ENCODE data around the gene ROBO1. TPM values are rescaled to one million over a fixed set of nuclear protein-coding genes. Genes with fewer than 3 reads are reported as not detected.

The ROBO1 gene
- total and polyA plus RNA-seq, 2 experiments from 2014 or later, result 29.3 to 171 TPM

DNA sequence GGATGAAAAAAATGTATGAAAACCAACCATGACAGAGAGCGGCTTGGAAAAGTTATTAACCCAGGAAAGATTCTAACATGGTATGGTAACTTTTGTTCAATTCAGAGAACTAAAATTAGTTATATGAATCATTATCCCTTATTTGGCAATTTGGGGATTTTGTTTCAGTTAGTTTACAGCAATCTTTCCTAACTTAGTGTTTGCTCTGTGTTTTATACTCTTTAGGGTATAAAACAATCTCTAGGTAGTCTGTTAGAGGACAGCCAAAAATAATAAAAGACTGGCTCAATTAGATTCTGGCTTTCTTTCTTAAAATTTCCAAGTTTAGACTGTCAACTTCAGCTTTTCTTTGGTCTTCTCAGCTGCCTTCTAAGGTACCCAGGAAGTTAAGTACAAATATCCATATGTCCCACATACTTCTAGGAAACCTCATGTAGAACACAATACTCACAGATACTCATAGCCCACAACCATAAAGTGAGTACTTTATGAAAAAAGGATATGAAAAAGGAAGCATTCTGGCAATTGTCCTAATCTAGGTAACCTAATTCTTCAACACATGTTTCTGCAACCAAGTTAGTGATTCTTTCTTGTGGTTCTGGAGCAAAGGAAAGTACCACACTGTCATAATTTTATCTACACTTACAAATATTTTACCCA is 849.3 kb downstream of the ROBO1 start:
- Histone ChIP-seq H3K9me3 (ENCODE audit: low read depth) (no peaks in the 10 kb centered on the region), H3K36me3 (no peaks in the 10 kb centered on the region), H3K4me3 (no peak overlapping the region), H3K4me1 (ENCODE audit: low read depth) (no peaks in the 10 kb centered on the region), H3K27me3 (no peaks in the 10 kb centered on the region), H3K27ac (no peak overlapping the region)
- TF ChIP-seq, protein P1, sequence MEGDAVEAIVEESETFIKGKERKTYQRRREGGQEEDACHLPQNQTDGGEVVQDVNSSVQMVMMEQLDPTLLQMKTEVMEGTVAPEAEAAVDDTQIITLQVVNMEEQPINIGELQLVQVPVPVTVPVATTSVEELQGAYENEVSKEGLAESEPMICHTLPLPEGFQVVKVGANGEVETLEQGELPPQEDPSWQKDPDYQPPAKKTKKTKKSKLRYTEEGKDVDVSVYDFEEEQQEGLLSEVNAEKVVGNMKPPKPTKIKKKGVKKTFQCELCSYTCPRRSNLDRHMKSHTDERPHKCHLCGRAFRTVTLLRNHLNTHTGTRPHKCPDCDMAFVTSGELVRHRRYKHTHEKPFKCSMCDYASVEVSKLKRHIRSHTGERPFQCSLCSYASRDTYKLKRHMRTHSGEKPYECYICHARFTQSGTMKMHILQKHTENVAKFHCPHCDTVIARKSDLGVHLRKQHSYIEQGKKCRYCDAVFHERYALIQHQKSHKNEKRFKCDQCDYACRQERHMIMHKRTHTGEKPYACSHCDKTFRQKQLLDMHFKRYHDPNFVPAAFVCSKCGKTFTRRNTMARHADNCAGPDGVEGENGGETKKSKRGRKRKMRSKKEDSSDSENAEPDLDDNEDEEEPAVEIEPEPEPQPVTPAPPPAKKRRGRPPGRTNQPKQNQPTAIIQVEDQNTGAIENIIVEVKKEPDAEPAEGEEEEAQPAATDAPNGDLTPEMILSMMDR (IDR thresholded peaks at IDR 0.05; ENCODE audit: low read depth, low read length), result no peak
- DNase-seq (ENCODE audit: low read depth in 1 of 2, low spot score in 1 of 2), result peak in 1 of 2 donors; percentile 24

DNA sequence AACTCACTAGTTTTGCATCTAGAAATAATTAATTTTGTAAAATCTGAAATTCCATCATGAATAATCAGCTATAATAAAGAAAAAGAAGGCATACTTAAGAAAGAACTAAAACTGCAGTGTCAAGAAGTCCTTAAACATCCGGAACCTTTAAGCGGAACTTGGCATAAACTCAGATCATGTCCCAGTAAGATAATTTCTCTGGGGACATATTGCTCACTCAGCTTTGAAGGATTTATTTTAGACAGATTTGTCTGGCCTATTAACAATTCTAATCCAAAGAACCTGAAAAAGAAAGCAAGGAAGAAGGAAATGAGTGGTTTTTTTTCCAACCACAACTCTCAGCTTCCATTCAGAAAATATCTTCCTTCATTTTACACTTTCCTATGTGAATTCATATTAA is 850.3 kb downstream of the ROBO1 start:
- peak in 1 of 2 donors; percentile 41 for DNase-seq (ENCODE audit: low read depth in 1 of 2, low spot score in 1 of 2)
- Histone ChIP-seq H3K27ac (peak overlapping the region; percentile 10), H3K36me3 (no peaks in the 10 kb centered on the region), H3K9me3 (ENCODE audit: low read depth) (no peaks in the 10 kb centered on the region), H3K27me3 (no peaks in the 10 kb centered on the region), H3K4me1 (ENCODE audit: low read depth) (no peaks in the 10 kb centered on the region), H3K4me3 (no peak overlapping the region)
- TF ChIP-seq, protein P1 (IDR thresholded peaks at IDR 0.05; ENCODE audit: low read depth, low read length), result no peak

DNA sequence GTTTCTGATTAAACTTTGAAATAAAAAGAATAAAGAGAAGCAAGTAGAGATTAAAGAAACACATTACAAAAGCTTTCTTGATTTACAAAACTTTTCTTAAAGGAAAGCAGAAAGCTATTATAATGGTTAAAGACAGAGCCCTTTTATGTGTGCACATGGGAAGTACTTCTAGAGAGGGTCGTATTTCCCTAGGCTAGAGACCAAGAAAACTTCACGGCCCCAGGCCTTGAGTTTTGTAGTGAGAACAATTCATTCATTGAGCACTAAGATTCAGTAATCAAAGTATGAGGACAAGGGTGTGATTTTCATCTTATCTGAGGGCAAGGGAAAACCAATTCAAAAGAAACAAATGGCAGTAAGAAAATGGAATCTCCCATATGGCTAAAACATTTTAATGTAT is 854.1 kb downstream of the ROBO1 start:
- Histone ChIP-seq H3K9me3 (ENCODE audit: low read depth) (no peaks in the 10 kb centered on the region), H3K27me3 (no peaks in the 10 kb centered on the region), H3K4me1 (ENCODE audit: low read depth) (no peaks in the 10 kb centered on the region), H3K36me3 (no peaks in the 10 kb centered on the region), H3K4me3 (no peak overlapping the region), H3K27ac (no peak overlapping the region)
- TF ChIP-seq, protein P1 (IDR thresholded peaks at IDR 0.05; ENCODE audit: low read depth, low read length), result no peak
- no peak for DNase-seq (ENCODE audit: low read depth in 1 of 2, low spot score in 1 of 2)

DNA sequence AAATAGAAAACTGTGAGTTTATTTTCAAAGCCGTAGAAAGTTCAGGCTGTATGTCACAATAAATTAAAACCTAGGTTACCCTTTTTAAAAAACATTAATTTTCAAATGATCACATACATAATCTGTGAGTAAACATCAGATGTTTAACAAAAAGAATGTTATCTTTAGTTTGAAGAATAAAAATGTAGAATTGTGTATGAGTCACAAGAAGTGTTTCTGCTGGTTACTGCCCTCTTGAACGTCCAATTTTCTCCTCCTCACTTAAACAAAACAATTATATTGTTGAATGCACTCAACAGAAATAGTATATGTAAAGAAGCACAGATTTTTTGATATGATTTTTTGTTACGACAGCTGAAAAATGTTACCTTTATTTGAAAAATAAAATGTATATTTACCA is 855.1 kb downstream of the ROBO1 start:
- Histone ChIP-seq H3K4me1 (ENCODE audit: low read depth) (no peaks in the 10 kb centered on the region), H3K36me3 (no peaks in the 10 kb centered on the region), H3K4me3 (no peak overlapping the region), H3K27me3 (no peaks in the 10 kb centered on the region), H3K9me3 (ENCODE audit: low read depth) (no peaks in the 10 kb centered on the region), H3K27ac (no peak overlapping the region)
- TF ChIP-seq, protein P1 (IDR thresholded peaks at IDR 0.05; ENCODE audit: low read depth, low read length), result no peak
- no peak for DNase-seq (ENCODE audit: low read depth in 1 of 2, low spot score in 1 of 2)

DNA sequence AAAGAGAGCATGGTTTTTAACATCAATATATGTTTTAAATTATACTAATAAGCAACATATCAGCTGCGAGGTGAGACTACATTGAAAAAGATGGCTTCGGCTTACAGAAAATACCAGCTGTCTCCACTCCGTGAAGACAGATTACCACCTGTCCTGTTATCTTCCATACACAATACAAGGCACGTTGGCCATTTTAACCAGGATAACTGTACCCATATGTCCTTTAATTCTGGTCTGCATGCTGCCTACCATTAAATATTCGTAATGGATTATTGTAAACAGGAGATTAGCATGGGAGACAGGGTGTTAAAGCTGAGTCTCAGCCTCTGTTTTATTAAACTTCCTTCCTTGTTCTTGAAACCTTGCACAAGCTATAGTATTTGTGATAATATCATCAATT is 855.5 kb downstream of the ROBO1 start:
- TF ChIP-seq, protein P1 (IDR thresholded peaks at IDR 0.05; ENCODE audit: low read depth, low read length), result no peak
- no peak for DNase-seq (ENCODE audit: low read depth in 1 of 2, low spot score in 1 of 2)
- no peak overlapping the region for H3K4me3 ChIP-seq

More for the DNA sequence above, 855.5 kb downstream of the ROBO1 start:
- Histone ChIP-seq H3K27me3 (no peaks in the 10 kb centered on the region), H3K9me3 (ENCODE audit: low read depth) (no peaks in the 10 kb centered on the region), H3K4me1 (ENCODE audit: low read depth) (no peaks in the 10 kb centered on the region), H3K36me3 (no peaks in the 10 kb centered on the region), H3K27ac (no peak overlapping the region)

All from cardiac muscle cell (in vitro differentiated cells and primary cell).